Uterus (tissue), 2 donors: ENCODE data around the gene JAZF1.

Source experiments
- CTCF ChIP-seq, 4 experiments: fragments of 200-600 bp in 2 of 4; fragments of 450-650 bp in 2 of 4; sonication (generic) in 2 of 4; IDR thresholded peaks; one replicate each; pipeline ENCODE4 v1.5.1; 2016 to 2019; ENCODE audit warnings: antibody characterized with exemption in 4 of 4, mild to moderate bottlenecking in 2 of 4, moderate library complexity in 1 of 4
- POLR2A ChIP-seq, 2 donors: fragments of 450-650 bp; IDR thresholded peaks; one replicate each; pipeline ENCODE4 v1.6.1; 2016; ENCODE audit warnings: antibody characterized with exemption in 2 of 2, mild to moderate bottlenecking in 1 of 2, moderate library complexity in 1 of 2

- TF ChIP-seq CTCF (IDR thresholded peaks at IDR 0.05): no peak
- TF ChIP-seq POLR2A (IDR thresholded peaks at IDR 0.05): no peak
These were observed 15.3 kb downstream of the JAZF1 start for GRCh38 chr7:28165261-28165660.
